GOT3 (cell line): Measurements from ENCODE around the gene ZBTB34.
"Not testable (repeated sequence)": the region's sequence is repeated elsewhere in the genome, so short reads cannot be mapped to it uniquely, and the experiment has no call there.

Experiments
- DNase-seq: peaks from one replicate; lab custom pipeline; 2025; ENCODE audit warnings: mixed read lengths; lab: John Stamatoyannopoulos, UW

Gene ZBTB34

GRCh38 chr9:126860077-126860756 lies at the start of gene ZBTB34:
TSS of gene ZBTB34 (plus strand) at chr9:126860639. CDS start at chr9:126879400, 18,761 bp downstream.
- DNase-seq, result peak; percentile 6

- no peak for DNase-seq
Observed at GRCh38 chr9:126813072-126813471, 47.4 kb upstream of the ZBTB34 start.

- no peak for DNase-seq
Observed at GRCh38 chr9:126814091-126814490, 46.3 kb upstream of the ZBTB34 start.

GRCh38 chr9:126817615-126818014 lies 42.8 kb upstream of the ZBTB34 start:
- not testable (repeated sequence) for DNase-seq

- DNase-seq, result no peak
Observed at GRCh38 chr9:126818482-126818881, 42.0 kb upstream of the ZBTB34 start.

- no peak for DNase-seq
Observed at GRCh38 chr9:126819482-126819881, 41.0 kb upstream of the ZBTB34 start.

GRCh38 chr9:126822278-126822677 lies 38.2 kb upstream of the ZBTB34 start:
- no peak for DNase-seq

GRCh38 chr9:126822873-126823272 lies 37.6 kb upstream of the ZBTB34 start:
- DNase-seq, result no peak

- DNase-seq, result not testable (repeated sequence)
Observed at GRCh38 chr9:126824052-126824451, 36.4 kb upstream of the ZBTB34 start.

GRCh38 chr9:126827227-126827626 lies 33.2 kb upstream of the ZBTB34 start:
- DNase-seq, result no peak

- DNase-seq, result no peak
Observed at GRCh38 chr9:126829035-126829434, 31.4 kb upstream of the ZBTB34 start.

- DNase-seq, result no peak
Observed at GRCh38 chr9:126830827-126831226, 29.6 kb upstream of the ZBTB34 start.

GRCh38 chr9:126832440-126832839 lies 28.0 kb upstream of the ZBTB34 start:
- DNase-seq, result no peak

- DNase-seq, result no peak
Observed at GRCh38 chr9:126833020-126833419, 27.4 kb upstream of the ZBTB34 start.

- DNase-seq, result no peak
Observed at GRCh38 chr9:126833710-126834345, 26.6 kb upstream of the ZBTB34 start.

GRCh38 chr9:126834672-126835071 lies 25.8 kb upstream of the ZBTB34 start:
- no peak for DNase-seq

GRCh38 chr9:126836216-126836615 lies 24.2 kb upstream of the ZBTB34 start:
- no peak for DNase-seq

GRCh38 chr9:126838055-126838811 lies 22.2 kb upstream of the ZBTB34 start:
- no peak for DNase-seq

- no peak for DNase-seq
Observed at GRCh38 chr9:126838895-126839294, 21.5 kb upstream of the ZBTB34 start.

GRCh38 chr9:126839301-126839700 lies 21.1 kb upstream of the ZBTB34 start:
- no peak for DNase-seq

GRCh38 chr9:126842220-126842842 lies 18.1 kb upstream of the ZBTB34 start:
- no peak for DNase-seq

- no peak for DNase-seq
Observed at GRCh38 chr9:126842977-126843799, 17.3 kb upstream of the ZBTB34 start.
